Measurements from ENCODE around the gene MYMX.

DNA sequence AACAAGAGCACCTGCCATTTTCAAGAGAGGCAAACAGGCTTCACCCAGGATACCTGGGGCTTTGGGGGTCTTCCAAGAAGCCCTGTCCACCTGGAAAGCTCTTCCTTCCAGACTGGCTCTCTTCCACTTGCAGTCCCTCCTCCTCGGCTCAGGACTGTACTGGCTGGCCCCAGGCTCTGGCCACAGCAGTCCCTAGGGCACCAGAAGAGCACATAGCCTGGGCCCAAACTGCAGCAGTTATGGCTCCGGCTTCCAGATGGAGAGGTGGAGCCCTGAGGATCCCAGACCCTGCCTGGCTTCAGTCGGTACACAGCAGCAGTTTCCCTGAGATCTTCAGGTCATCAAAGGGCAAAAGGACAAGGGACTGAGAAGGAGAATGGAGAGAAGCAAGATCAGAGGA lies 42.2 kb downstream of the MYMX start:
- TF ChIP-seq CTCF (conservative IDR thresholded peaks at IDR 0.05) (no peak), ZFX (IDR thresholded peaks at IDR 0.05) (no peak)

All from C4-2B (cell line).